GM19468 (cell line): ENCODE data around the gene MRPL4.

Source experiments
- ATAC-seq: cut with Tn5 transposase; IDR thresholded peaks from one replicate; pipeline ENCODE4 v1.9.1; 2021; ENCODE audit warnings: mild to moderate bottlenecking, moderate library complexity, moderate number of reproducible peaks; ENCODE audit not compliant: unreplicated experiment; ENCODE audit errors: extremely low read depth

MRPL4 gene

DNA sequence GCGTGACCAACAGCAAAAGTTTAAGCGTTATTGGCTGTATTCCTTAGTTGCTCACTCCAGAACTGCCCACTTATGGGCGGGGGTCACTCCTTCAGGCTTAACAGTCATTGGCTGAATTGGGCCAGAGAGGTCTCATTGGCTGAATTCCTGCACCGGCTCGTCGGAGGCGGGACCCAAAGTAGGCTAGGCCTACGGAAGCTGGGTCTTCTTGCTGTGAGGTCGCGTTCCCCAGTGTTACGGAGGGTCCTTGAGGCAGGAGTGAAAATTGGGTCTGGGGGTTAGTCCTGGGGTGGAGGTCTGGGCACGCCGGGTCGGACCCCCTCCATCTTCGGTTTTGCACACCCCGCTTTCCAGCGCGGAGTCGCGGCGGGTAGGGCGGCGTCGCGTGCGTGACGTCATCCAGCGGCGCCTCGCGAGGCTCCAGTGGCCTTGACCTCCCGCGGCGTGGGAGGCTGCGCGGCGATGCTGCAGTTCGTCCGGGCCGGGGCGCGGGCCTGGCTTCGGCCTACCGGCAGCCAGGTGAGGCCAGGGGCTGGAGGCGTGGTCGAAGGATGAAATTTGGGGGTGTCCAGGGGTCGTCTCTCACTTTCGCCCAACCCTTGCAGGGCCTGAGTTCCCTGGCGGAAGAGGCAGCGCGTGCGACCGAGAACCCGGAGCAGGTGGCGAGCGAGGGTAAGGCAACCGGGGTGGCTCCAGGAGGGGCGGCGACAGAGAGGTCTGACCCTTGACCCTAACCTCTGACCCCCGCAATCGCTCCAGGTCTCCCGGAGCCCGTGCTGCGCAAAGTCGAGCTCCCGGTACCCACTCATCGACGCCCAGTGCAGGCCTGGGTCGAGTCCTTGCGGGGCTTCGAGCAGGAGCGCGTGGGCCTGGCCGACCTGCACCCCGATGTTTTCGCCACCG, at the start of gene MRPL4:
MRPL4 (plus strand) TSS at position 423 of the 903 bp plus-strand sequence; CDS start at position 463, 40 bp downstream.
- ATAC-seq, result peak; percentile 69

- ATAC-seq, result no peak
These were observed 48.3 kb upstream of the MRPL4 start for GRCh38 chr19:10203686-10204085.

GRCh38 chr19:10205636-10206035, 46.4 kb upstream of the MRPL4 start:
- no peak for ATAC-seq

DNA sequence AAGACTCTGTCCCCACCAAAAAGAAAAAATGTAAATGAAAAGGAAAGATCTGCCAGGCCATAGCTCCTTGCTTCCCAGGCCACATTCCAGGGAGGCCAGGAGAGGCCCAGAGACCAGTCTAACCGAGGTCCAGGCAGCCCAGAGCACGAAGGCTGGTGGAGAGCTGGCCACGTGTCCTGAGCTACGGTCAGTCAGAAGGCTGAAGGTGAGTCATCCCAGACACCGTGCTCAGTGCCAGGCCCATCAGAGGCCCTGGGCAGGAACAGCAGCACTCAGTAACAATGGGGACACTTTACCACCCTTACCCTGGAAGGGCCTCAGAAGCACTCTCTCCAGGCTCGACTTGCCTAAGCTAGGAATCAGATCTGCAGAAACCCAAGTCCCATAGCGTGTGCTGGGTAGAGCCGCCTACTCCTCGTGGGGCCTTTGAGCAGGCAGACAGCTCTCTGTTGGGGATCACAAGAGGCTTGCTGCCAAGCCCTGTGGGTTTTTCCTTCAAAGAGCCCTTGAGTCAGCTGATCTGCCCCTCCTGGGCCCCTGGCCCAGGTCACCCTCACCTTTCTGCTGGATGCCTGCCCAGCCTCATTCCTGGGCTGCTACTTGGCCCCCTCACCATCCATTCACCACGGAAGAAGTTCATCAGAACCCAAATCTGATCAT, 45.7 kb upstream of the MRPL4 start:
- ATAC-seq, result no peak

GRCh38 chr19:10207026-10207425, 45.0 kb upstream of the MRPL4 start:
- ATAC-seq, result no peak

GRCh38 chr19:10209315-10209714, 42.7 kb upstream of the MRPL4 start:
- ATAC-seq, result no peak

DNA sequence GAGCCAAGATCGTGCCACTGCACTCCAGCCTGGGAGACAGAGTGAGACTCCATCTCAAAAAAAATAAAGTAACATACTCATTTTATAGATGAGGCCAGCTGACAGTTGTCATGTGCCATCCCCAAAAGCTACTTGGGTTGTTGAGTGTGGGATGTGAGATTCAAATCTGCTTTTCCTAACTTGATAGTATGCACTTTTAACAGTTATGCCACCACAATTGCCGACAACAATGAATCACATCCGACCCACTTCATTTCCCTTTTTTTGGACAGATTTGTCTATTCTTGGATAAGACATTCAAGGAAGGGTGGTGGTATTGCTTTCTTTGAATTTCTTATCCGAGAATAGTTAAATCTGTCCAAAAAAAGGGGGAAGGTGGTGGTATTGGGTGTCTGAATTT, 41.0 kb upstream of the MRPL4 start:
- no peak for ATAC-seq

DNA sequence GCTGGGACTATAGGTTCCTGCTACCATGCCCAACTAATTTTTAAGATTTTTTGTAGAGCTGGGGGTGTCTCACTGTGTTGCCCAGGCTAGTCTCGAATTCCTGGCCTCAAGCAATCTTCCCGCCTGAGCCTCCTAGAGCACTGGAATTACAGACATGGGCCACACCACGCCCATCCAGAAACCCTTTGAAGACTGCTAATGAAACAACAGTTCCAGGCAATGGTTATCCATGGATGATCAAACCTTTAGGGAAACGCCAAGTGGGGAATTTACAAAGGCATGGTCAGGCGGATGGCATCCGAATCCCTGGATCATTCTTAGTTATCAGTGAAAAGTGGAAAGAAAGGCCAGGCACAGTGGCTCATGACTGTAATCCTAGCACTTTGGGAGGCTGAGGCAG, 40.3 kb upstream of the MRPL4 start:
- no peak for ATAC-seq

GRCh38 chr19:10214784-10215183, 37.2 kb upstream of the MRPL4 start:
- ATAC-seq, result no peak

DNA sequence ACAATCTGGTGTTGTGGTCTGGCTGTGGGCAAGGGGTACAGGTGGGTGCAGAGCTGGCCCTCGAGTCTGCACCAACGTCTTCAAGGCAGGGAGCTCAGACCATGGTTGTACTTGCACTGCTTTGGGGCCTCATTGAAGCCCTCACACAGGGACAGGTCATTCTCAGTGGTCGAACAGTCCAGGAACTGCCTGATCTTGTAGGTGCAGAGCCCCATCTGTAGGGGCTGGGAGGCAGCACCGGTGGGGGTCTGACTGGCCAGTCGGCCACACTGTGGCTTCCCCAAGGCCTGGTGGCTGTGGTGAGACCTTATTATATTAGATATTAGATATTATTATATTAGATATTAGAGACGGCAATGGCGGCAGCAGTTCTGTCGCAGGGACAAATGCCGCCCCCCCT, 34.9 kb upstream of the MRPL4 start:
- ATAC-seq, result no peak

GRCh38 chr19:10219678-10220077, 32.3 kb upstream of the MRPL4 start:
- ATAC-seq, result no peak

DNA sequence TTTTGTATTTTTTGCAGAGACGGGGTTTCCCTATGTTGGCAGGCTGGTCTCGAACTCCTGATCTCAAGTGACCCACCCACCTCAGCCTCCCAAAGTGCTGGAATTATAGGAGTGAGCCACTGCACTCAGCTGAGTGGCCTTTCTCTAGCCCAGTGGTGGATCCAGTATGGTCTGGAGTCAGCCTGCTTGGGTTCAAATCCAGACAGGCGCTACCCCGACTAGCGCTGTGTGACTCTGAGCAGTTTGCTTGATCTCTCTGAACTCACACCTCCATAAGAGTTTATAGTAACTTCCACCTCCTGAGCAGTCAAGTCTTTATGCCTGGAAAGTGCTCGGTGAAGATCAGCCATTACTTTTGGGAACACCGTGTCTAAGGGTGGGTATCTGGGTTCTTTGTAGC, 31.3 kb upstream of the MRPL4 start:
- ATAC-seq, result no peak

DNA sequence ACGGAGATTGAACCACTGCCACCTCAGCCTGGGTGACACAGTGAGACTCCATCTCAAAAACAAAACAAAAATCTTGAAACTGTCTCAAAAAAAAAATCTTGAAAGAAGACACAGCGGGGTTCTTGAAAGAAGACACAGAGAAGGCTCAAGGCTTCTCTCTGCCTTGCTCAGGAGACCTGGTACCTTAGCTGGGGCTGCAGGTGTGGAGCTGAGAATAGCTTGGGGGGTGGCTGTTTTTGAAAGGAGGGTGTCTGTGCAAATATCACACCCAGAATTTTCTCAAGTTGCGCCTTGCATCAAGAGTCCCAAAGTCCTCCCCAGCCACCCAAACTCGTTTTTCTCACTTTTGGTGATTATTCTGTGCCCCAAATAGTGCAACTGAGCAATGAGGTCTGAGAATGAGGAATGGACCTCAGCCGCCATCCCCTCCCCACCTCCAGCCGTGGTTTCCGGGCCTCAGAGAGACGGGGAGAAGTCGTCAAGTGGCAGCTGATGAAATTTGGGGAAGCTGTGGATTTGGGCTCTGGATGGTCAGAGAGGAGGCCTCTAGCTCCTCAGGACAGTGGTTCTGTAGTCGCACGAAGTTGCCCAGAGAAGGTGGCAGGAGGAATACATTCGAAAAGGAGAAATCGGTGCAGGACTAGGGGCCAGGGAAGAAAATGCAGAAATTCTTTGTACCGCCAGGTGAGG, 29.7 kb upstream of the MRPL4 start:
- no peak for ATAC-seq

DNA sequence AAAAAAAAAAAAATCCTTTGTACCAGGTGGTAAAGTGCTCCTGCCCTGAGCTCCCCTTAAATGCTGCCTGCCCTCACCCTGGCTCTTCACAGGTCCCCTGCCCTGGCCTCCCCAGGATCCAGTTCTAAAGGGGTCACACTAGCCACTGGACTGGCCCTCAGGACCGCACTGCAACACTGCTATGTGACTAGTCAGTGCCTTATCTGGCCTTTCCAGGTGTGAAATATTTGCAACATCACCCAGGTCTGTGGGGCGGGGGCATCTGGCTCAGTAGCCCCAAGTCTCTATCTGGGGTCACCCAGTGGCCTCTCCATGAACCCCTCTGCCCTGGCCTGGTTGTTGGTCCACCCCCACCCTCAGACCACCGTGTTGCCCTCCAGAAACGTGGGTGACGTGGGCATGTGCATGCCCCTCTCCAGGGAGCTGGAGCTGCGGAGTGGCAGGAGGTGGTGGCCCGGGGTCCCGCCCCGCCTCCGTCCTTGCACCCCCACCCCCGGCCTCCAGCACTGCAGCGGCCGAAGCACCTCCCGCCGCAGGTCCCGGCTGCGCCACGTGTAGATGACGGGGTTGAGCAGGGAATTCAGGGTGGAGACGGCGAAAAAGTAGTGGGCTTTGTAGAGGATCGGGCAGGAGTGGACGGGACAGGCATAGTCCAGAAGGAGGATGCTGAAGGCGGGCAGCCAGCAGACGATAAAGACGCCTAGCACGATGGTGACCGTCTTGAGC, 28.4 kb upstream of the MRPL4 start:
- ATAC-seq, result no peak

GRCh38 chr19:10224337-10224736, 27.7 kb upstream of the MRPL4 start:
- no peak for ATAC-seq

GRCh38 chr19:10226021-10226375, 26.0 kb upstream of the MRPL4 start:
- ATAC-seq, result no peak

DNA sequence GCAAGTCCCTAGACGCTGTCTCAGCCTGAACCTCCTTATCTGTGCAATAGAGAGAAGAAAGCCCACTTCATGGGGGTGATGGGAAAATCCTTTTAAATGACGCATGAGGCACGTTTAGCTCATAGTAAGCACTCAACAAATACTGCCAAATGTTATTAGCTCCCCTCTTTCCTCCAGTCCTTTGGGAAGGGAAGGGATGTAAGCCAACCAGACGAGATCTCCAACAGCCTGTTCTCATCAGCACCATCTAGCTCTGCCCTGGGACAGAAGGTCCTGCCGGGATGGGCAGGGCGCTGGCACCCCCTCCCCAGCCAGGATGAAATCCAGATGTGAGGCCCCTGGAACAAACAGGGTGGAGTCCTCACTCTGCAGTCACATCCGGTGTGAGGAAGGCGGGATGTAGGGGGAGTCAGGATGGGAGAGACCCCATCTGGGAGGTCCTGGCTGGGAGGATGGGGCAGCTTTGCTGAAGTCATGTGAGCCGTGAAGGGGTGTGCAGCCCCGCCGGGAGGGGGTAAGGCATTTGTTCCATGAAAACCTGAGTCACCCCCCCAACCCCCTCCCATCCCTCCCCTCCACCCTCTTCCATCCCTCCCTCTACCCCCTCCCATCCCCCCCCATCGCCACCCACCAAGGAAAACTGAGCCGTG, 25.5 kb upstream of the MRPL4 start:
- no peak for ATAC-seq

DNA sequence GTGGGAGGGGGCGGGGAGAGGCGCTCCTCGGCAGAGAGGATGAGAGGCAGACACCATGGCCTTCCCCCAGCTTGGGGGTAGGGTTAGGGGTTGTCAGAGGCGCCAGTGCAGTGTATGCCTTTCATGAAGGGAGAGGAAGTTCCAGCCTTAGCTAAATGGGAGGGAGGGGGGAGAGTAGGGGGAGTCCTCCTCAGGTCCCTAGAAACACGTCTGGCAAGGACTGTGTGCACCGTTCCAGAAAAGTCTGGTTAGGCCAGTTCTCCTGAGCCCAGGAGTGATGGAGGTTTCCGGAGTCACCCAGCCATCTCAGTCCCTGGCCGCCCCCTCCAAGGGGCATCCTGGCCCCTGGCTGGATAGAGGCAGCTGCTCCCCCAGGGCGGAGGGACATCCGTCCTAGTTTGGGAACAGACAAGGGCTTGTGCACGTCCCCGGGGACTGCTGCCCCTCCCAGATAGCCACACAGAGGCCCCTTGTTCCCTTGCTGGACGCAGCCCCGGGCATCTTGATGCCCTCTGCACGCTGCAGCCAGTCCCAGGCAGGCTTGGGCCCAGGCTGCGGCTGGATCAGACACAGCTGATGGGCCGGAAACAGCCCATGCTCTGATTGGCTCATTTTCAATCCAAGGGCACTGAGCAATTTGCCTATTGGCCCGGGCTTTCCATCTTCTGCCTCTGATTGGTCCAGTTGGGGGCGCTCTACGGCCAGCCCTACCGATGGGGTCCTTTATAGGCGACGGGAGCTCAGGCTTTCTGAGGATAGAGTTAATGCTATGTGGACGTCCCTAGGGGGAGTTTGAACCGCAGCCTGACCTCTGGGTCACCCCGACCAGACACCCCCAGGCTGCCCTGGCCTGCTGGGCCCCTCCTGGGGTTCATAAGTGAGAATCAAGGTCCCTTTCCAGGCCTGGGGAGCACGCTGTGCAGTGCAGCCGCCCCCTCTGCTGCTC, 24.7 kb upstream of the MRPL4 start:
- ATAC-seq, result no peak

- no peak for ATAC-seq
These were observed 23.6 kb upstream of the MRPL4 start for GRCh38 chr19:10228393-10228792.
